ENCODE results near the gene NINJ2.
"Not testable (repeated sequence)": the region's sequence is repeated elsewhere in the genome, so short reads cannot be mapped to it uniquely, and the experiment has no call there.

NINJ2 gene

GRCh38 chr12:579420-580110 lies 83.7 kb downstream of the NINJ2 start:
- no peak overlapping the region for H3K27ac Mint-ChIP-seq
- ATAC-seq = no peak
- H3K27me3 Mint-ChIP-seq = peaks cover 8% of the 10 kb centered on the region
- DNase-seq = no peak
- H3K4me1 Mint-ChIP-seq = peaks cover 24% of the 10 kb centered on the region
- H3K4me3 Mint-ChIP-seq = no peak overlapping the region
- H3K9me3 Mint-ChIP-seq = peaks cover 0 to 6% of the 10 kb centered on the region in 2 donors

- peaks cover 27% of the 10 kb centered on the region for H3K4me1 Mint-ChIP-seq
- no peak for ATAC-seq
Measured at GRCh38 chr12:578748-579419, 84.4 kb downstream of the NINJ2 start.

GRCh38 chr12:577994-578747 lies 85.1 kb downstream of the NINJ2 start:
- H3K9me3 Mint-ChIP-seq, ATAC-seq, H3K27ac Mint-ChIP-seq, DNase-seq, H3K4me3 Mint-ChIP-seq, H3K27me3 Mint-ChIP-seq: not testable (repeated sequence)
- peaks cover 34% of the 10 kb centered on the region for H3K4me1 Mint-ChIP-seq

More at GRCh38 chr12:578748-579419, 84.4 kb downstream of the NINJ2 start:
- Mint-ChIP-seq H3K27me3 (peaks cover 8% of the 10 kb centered on the region), H3K27ac (no peak overlapping the region), H3K4me3 (no peak overlapping the region), H3K9me3 (peaks cover 0 to 6% of the 10 kb centered on the region in 2 donors)
- DNase-seq = no peak

- Mint-ChIP-seq H3K9me3 (peaks cover 0 to 6% of the 10 kb centered on the region in 2 donors), H3K4me3 (peak overlapping the region; percentile 41 to 46), H3K4me1 (peaks cover 47% of the 10 kb centered on the region), H3K27ac (peak overlapping the region in 1 of 2 donors; percentile 35), H3K27me3 (peaks cover 8% of the 10 kb centered on the region)
- ATAC-seq = no peak
- no peak for DNase-seq
Measured at GRCh38 chr12:576615-577110, 86.6 kb downstream of the NINJ2 start.

GRCh38 chr12:575948-576614 lies 87.2 kb downstream of the NINJ2 start:
- Mint-ChIP-seq H3K27me3 (peaks cover 8% of the 10 kb centered on the region), H3K4me1 (peaks cover 49% of the 10 kb centered on the region), H3K27ac (peak overlapping the region; percentile 75 to 97), H3K9me3 (peaks cover 0 to 6% of the 10 kb centered on the region in 2 donors), H3K4me3 (peak overlapping the region; percentile 46 to 65)
- DNase-seq (peak; percentile 89 to 93), ATAC-seq (peak; percentile 90)

- no peak for ATAC-seq
- no peak overlapping the region for H3K4me3 Mint-ChIP-seq
- H3K9me3 Mint-ChIP-seq = peaks cover 0 to 6% of the 10 kb centered on the region in 2 donors
- peak overlapping the region; percentile 66 to 97 for H3K27ac Mint-ChIP-seq
- peaks cover 49% of the 10 kb centered on the region for H3K4me1 Mint-ChIP-seq
- no peak for DNase-seq
- peaks cover 8% of the 10 kb centered on the region for H3K27me3 Mint-ChIP-seq
Measured at GRCh38 chr12:575129-575502, 88.1 kb downstream of the NINJ2 start.

GRCh38 chr12:574475-575128 lies 88.6 kb downstream of the NINJ2 start:
- Mint-ChIP-seq H3K27me3 (peaks cover 3% of the 10 kb centered on the region), H3K4me1 (peaks cover 54% of the 10 kb centered on the region), H3K4me3 (no peak overlapping the region), H3K9me3 (peaks cover 0 to 6% of the 10 kb centered on the region in 2 donors), H3K27ac (peak overlapping the region in 1 of 2 donors; percentile 71)
- no peak for ATAC-seq
- no peak for DNase-seq

- no peak for DNase-seq
- Mint-ChIP-seq H3K9me3 (peaks cover 0 to 6% of the 10 kb centered on the region in 2 donors), H3K4me1 (peaks cover 65% of the 10 kb centered on the region), H3K27me3 (no peaks in the 10 kb centered on the region), H3K27ac (no peak overlapping the region), H3K4me3 (no peak overlapping the region)
- ATAC-seq = no peak
Measured at GRCh38 chr12:573232-573631, 90.0 kb downstream of the NINJ2 start.

- peaks cover 0 to 6% of the 10 kb centered on the region in 2 donors for H3K9me3 Mint-ChIP-seq
- H3K27me3 Mint-ChIP-seq = no peaks in the 10 kb centered on the region
- DNase-seq (no peak), ATAC-seq (peak; percentile 61)
- H3K4me1 Mint-ChIP-seq = peaks cover 67% of the 10 kb centered on the region
- peak overlapping the region in 1 of 2 donors; percentile 40 for H3K27ac Mint-ChIP-seq
- H3K4me3 Mint-ChIP-seq = no peak overlapping the region
Measured at GRCh38 chr12:572532-572899, 90.7 kb downstream of the NINJ2 start.

- no peaks in the 10 kb centered on the region for H3K27me3 Mint-ChIP-seq
- H3K9me3 Mint-ChIP-seq = peaks cover 0 to 6% of the 10 kb centered on the region in 2 donors
- peak overlapping the region in 1 of 2 donors; percentile 40 for H3K27ac Mint-ChIP-seq
- no peak overlapping the region for H3K4me3 Mint-ChIP-seq
- H3K4me1 Mint-ChIP-seq = peaks cover 67% of the 10 kb centered on the region
- DNase-seq (no peak), ATAC-seq (no peak)
Measured at GRCh38 chr12:571795-572531, 91.3 kb downstream of the NINJ2 start.

GRCh38 chr12:570921-571794 lies 92.1 kb downstream of the NINJ2 start:
- Mint-ChIP-seq H3K4me1 (peaks cover 61% of the 10 kb centered on the region), H3K9me3 (peaks cover 0 to 6% of the 10 kb centered on the region in 2 donors), H3K27me3 (no peaks in the 10 kb centered on the region), H3K27ac (no peak overlapping the region), H3K4me3 (peak overlapping the region in 1 of 2 donors; percentile 22)
- DNase-seq = no peak
- no peak for ATAC-seq

- DNase-seq (no peak), ATAC-seq (no peak)
- peak overlapping the region in 1 of 2 donors; percentile 91 for H3K4me3 Mint-ChIP-seq
- H3K4me1 Mint-ChIP-seq = peaks cover 61% of the 10 kb centered on the region
- no peaks in the 10 kb centered on the region for H3K27me3 Mint-ChIP-seq
- H3K9me3 Mint-ChIP-seq = peaks cover 0 to 4% of the 10 kb centered on the region in 2 donors
- no peak overlapping the region for H3K27ac Mint-ChIP-seq
Measured at GRCh38 chr12:570435-570920, 92.8 kb downstream of the NINJ2 start.

- ATAC-seq = peak; percentile 90
Measured at GRCh38 chr12:569803-570434, 93.3 kb downstream of the NINJ2 start.

More at GRCh38 chr12:569803-570434, 93.3 kb downstream of the NINJ2 start:
- Mint-ChIP-seq H3K27me3 (no peaks in the 10 kb centered on the region), H3K4me1 (peaks cover 61% of the 10 kb centered on the region), H3K9me3 (no peaks in the 10 kb centered on the region), H3K4me3 (peak overlapping the region; percentile 90 to 91), H3K27ac (peak overlapping the region; percentile 52 to 77)
- DNase-seq = peak; percentile 87

All from stimulated activated naive CD8-positive, alpha-beta T cell treated with anti-CD3 and anti-CD28 coated beads, Interleukin-15, amount 100 ng/mL, for 72 hours (primary cell).